GM19099 (cell line): ENCODE measurements around the gene TEDC1.

ENCODE experiments used
- POLR2A ChIP-seq: IDR thresholded peaks from 3 replicates; pipeline ENCODE4 v1.6.1; 2011; ENCODE audit warnings: low read depth; ENCODE audit not compliant: insufficient read length; ENCODE audit errors: extremely low read depth

The TEDC1 gene

DNA sequence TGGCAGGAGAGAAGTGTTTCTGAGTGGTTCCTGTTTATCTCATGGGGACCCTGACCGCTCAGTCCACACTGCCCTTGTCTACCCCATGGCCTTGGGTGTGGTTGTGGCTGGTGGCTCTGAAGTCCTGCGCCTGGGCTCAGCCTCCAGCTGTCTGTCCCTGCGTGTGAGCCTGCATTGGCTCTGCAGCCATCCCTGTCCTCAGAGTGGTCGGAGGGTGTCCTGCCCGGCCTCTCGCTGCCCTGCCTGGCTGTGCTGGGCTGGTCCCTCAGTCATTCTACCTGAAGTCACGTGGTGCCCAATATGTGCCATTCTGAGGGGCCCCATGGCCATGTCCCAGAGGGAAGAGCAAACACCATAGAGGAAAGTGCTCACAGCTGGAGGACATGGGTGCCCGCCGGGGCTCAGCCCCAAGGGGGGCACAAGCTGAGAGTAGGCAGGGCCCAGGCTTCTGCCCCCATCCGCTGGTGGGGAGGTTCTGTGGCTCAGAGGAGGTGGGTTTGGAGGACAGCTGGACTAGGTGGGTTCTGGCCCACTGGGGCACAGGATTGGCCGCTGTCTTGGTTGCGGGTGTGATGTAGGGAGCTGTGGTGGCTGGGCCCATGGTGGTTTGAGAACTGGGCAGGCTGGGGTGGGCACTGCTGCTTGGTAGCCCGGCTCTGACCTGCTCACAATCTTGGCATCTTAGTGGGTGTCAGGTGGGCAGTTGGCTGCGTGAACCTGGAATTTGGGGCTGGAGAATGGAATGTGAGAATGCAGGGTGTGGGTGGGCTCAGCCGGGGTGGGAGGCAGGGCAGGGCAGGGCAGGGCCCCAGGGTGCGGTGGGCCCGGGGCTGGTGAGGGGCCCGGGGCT lies 11.6 kb downstream of the TEDC1 start:
- TF ChIP-seq POLR2A = no peak

DNA sequence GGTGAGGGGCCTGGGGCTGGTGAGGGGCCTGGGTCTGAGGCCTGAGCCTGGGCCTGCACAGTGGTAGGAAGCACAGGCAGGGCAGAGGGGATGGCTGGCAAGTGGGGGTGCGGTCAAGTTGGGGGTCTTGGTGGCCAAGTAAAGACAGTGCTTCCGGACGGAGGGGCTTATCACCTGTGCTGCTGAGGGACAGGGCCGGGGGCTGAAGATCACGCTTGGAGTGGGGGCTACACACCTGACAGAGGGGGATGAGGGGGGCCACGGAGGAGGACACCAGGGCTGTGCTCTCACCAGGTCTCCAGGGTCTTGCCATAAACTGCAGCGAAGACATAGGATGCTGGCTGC lies 12.2 kb downstream of the TEDC1 start:
- no peak for TF ChIP-seq POLR2A

DNA sequence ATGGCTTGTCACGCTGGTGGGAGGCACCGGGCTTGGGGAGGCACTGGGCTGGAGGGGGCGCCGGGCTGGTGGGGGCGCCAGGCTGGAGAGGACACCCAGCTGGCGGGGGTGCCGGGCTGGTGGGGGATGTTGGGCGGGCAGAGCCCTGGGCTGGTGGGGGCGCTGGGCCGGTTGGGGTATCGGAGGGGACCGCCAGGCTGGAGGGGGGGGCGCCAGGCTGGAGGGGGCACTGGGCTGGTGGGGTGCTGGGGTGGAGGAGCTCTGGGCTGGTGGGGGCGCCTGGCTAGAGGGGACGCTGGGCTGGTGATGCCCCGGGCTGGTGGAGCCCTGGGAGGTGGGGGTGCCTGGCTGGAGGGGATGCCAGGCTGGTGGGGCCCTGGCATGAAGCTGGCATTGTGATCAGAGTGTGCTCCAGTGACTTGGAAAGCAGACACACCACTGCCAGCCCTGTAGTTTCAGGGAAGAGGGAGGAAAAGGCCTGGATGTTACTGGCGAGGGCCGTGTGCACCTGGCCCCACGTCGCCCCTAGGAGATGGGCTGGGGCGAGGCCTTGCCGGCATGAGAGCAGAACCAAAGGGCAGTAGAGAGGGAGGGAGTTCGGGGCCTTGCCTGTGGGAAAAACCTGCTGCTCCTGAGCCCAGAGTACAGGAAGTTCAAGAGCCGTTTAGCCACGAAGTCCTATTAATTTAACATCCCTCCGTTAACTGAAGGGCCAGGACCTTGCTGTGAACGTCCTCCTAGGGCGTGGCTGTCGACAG lies 13.1 kb downstream of the TEDC1 start:
- TF ChIP-seq POLR2A = no peak

DNA sequence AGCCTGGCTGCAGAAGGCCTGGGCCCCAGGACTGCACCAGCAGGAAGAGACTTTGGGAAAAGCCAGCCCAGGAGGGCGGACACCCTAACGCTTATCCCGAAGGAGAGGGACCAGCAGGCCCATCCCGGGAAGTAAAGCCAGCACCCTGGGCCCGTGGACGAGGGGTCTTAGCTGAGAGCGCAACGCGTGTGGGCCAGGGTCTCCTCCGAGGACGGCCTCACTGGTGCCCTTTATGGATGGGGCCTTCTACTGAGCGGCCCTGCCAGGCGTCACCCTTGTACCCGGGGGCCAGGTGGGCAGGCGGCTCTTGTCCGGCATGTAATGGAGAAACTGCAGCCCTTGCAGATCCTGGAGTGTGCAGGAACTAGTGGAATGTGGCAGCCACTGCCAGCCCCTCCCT lies 14.1 kb downstream of the TEDC1 start:
- TF ChIP-seq POLR2A = no peak

DNA sequence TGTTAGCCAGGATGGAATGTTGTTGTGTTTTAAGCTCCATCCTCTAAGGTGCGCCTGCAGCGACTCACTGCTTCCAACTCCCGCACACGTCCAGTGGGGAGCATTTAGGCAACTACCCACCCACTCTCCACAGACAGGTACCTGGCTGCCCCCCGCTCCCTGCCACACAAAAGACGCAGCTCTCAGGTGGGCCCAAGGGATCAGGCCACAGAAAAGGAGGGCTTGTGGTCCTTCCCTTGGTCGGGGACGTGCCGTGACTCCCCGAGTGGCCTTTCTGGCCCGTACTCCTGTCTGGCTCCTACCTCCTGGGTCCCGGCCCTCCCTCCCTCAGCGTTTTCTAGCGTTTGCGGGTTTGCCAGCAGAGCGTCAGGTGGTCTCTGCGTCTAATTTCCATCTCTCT lies 16.2 kb downstream of the TEDC1 start:
- no peak for TF ChIP-seq POLR2A

DNA sequence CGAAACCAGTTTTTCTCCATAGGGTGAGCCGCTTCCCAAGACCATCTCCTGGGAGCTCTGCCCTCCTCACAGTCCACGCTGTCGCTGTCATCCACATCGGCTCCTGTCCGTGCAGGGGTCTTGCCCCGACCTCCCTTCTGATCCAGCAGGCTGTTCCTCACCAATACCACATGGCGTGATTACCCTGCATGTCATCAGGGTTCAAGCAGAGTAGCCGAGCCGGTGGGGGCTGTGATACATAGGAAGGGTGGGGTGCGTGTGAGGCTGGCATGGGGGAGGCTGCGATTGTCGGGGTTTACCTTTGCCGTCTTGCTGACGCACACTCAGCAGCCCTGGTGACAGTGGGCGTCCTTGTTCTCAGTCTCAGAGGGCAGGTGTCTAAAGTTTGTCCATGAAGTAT lies 17.0 kb downstream of the TEDC1 start:
- TF ChIP-seq POLR2A = no peak

DNA sequence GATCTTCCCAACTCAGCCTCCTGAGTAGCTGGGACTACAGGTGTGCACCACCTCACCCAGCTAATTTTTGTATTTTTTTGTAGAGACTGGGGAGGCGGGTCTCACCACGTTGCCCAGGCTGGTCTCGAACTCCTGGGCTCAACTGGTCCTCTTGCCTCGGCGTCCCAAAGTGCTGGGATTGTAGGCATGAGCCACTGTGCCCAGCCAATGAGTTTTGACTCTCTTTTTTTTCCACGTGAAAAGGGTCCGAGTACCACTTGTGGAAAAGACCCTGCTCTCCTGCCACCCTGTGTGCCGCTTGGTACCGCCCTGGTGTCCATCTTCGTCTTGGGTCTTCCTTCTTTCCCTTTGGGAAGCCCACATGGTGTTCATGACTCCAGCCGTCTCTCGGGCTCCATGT lies 17.6 kb downstream of the TEDC1 start:
- no peak for TF ChIP-seq POLR2A

DNA sequence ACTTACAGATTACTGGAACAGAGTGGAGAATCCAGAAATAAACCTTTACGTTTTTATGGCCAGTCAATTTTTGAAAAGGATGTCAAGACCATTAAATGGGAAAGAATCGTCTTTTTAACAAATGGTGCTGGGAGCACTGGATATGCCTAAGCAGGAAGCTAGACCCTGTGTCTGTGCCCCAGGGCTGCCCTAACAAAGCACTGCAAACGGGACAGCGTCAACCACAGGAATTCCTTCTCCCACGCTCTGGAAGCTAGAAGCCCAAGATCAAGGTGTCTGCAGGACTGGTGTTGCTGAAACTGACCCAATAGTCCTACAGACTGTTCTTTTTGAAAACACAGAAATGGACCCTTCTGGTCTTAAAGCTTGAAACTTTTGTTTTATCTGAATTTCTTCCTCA lies 26.1 kb downstream of the TEDC1 start:
- TF ChIP-seq POLR2A = no peak

DNA sequence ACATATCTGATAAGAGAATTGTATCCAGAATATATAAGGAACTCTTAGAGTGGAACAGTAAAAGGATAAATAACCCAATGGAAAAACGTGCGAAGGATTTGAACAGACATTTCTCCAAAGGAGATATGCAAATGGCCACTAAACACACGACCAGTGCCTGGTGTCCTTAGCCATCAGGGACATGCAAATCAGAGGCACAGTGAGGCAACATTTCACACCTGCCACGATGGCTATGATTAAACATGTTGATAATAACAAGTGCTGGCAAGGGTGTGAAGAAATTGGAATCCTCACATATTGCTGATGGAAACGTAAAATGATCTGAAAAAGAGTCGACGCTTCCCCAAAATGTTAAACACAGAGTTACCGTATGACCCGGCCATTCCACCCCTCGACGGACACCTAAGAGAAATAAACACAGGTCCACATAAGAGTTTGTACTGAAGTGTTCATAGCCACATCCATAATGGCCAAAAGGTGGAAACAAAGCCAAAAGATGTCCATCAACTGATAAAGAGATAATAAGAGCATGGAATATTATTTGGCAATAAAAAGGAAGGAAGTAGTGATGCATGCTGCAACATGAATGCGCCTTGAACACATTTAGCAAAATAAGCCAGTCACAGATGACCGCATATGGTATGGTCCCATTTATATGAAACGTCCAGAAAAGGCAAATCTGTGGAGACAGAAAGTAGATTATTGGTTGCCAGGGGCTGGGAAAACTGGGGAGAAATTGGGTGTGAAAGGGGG lies 29.1 kb downstream of the TEDC1 start:
- no peak for TF ChIP-seq POLR2A

DNA sequence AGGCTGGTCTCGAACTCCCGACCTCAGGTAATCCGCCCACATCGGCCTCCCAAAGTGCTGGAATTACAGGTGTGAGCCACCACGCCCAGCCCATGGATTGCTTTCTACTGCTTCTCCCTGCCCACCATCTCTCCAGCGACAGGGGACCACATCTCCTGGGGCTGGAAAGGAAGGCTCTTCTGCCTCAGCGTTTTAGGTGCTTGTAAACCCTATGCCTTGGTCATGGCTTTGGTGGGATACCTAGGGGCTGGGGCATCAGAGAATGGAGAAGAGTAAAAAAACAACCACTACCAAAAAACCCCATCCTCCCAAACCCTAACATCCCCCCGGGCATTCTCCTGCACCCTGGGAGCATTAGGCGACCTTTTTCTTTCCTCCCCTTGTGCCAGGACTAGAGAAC lies 34.3 kb downstream of the TEDC1 start:
- TF ChIP-seq POLR2A = no peak

DNA sequence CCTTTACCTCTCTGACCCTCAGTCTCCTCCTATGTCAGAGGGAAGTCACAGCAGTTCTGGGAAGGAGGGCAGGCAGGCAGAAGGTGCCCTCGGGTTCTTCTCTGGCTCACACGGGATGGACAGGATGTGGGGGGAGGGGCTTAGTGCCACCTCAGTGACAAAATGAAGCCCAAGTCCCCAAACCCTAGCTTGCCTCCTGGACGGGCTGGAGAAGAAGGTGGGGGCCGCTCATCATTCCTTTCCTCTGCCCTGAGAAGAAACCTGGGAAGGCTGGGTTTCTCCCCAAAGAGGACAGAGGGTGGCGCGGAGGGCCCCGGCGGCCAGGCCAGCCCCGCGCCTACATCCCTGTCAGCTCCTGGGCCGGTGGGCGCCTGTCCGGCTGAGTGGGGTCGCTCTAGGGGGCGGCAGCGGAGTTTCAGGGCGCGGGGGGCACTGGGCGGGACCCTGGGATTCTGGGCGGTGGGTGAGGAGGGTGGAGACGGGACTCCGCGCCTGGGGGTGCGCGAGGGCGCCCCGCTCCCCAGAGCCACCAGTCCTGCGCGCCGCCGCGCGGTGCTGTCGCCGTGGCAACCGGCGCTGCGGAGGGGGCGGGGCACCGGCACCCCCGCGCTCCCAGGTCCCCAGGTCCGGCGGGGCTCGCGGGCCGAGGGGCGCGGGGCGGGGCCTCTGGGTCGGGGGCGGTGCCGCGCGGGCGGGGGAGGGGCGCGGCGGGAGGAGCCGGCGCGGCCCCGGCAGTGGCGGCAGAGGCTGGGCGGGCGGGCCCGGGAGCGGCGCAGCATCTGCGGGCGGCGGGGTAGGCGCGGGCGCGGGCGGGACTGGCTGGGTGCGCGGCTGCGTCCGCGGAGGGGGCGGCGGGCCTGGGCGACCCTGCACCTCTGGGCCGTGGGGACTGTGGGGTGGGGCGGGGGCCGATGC lies 35.1 kb downstream of the TEDC1 start, which contains the start of gene TMEM121:
Gene TMEM121, plus strand, starts transcription at position 723 of the 915 bp plus-strand sequence. CDS start 2,252 bp downstream, outside the sequence.
- no peak for TF ChIP-seq POLR2A

DNA sequence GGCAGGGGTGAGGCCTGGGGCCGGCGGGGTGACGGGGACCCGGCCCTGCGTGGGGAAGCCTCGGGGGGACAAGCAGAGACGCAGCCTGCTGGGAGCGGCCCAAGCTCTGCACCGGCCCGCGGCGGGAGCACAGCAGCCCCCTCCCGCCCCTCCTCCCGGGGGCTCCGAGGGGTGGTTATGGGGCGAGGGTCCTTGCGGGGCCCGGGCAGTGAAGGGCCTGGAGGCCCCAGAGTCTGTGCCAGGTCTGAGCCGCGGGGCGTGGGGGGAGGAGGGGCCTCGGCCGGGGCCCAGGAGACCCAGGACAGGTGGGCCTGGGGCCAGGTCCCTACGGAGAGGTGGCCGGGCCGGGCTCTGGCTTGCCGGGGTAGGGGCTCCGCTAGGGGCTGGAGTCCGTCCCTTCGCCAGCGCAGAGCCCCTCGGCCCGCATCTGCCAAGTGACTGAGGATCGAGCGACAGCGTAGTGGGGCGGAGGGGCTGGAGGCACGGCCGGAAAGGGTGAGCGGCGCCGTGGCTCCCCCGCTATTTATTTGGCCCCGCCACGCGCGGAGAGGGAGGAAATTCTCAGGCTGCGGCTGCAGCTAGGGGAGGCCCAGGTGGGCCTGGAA lies 35.8 kb downstream of the TEDC1 start:
- TF ChIP-seq POLR2A = no peak

DNA sequence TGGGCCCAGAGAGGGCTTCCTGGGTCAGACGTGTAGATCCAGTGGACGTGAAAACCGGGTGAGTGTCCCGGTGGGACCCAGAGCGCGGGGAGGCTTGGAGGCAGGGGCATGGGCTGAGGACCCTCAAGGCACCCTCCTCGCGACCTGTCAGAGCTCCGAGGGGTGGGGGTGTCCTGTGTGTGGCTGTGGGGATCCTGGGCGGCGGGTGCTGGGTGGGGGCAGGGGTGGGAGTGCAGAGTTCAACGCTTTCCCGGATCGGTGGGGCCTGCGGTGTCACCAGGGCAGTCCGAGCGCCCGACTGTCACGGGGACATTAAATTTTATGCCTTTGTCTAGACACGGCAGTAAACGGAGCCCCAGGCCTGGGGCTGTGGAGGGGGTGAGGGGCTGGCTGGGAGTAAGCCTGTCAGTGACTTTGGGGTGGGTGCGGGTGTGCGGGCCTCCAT lies 36.4 kb downstream of the TEDC1 start:
- TF ChIP-seq POLR2A = no peak
